ENCODE results near the gene SLC10A6. TPM values are rescaled to one million over a fixed set of nuclear protein-coding genes. Genes with fewer than 3 reads are reported as not detected.

Gene SLC10A6
- total and polyA plus RNA-seq, 2 donors (not counting 3 experiments of a cell fraction or from before 2014, with no cell fraction given): 0.04 TPM; not detected in 1

GRCh38 chr4:86791126-86791525 lies 58.1 kb downstream of the SLC10A6 start:
- H3K27me3 ChIP-seq (ENCODE audit: control insufficient read depth in 2 of 2, insufficient read depth in 2 of 2, low read length in 2 of 2): no peaks in the 10 kb centered on the region
- POLR2A ChIA-PET: no interaction called here

GRCh38 chr4:86788826-86789225 lies 60.4 kb downstream of the SLC10A6 start:
- no peaks in the 10 kb centered on the region for H3K36me3 ChIP-seq (ENCODE audit: control insufficient read depth in 2 of 2, extremely low read depth in 1 of 2, insufficient read depth in 2 of 2, low read length in 2 of 2)
- intact Hi-C loops (cut with micrococcal nuclease): loop anchor here (2.0 kb wide), 1 partner anchor 14 kb away; no protein-coding TSS in a partner anchor
- BruUV-seq (replicated peaks): no TSS peak

More at GRCh38 chr4:86791126-86791525, 58.1 kb downstream of the SLC10A6 start:
- FAIRE-seq (no peak), DNase-seq (ENCODE audit: low read depth, low spot score) (no peak)
- dilution Hi-C loops (cut with MboI; ENCODE audit: extremely low pct_ligation_motif_present, low sequenced_read_pairs) (no loop called here), intact Hi-C loops (cut with micrococcal nuclease) (no loop called here)
- peak in 1 of 2 donors; percentile 1 for TF ChIP-seq CTCF (IDR thresholded peaks at IDR 0.05; ENCODE audit: extremely low read depth in 1 of 2, insufficient read depth in 1 of 2, low read depth in 1 of 2, low read length in 2 of 2)
- TF ChIP-seq POLR2AphosphoS5 (IDR thresholded peaks at IDR 0.05; ENCODE audit: insufficient read depth, low read depth, low read length): no peak
- H3K36me3 ChIP-seq (ENCODE audit: control insufficient read depth in 2 of 2, extremely low read depth in 1 of 2, insufficient read depth in 2 of 2, low read length in 2 of 2): no peaks in the 10 kb centered on the region
- no peak overlapping the region for H3K4me3 ChIP-seq (replicated peaks in 1 of 3; ENCODE audit: insufficient read depth in 1 of 3, low read depth in 1 of 3, low read length in 3 of 3)
- no peaks in the 10 kb centered on the region for H3K4me1 ChIP-seq (ENCODE audit: control insufficient read depth, extremely low read depth, insufficient read depth, low read length)
- CTCF ChIA-PET: no interaction called here
- no TSS peak for BruUV-seq (replicated peaks)
- H3K4me2 ChIP-seq (ENCODE audit: insufficient read depth, low read length): no peak overlapping the region
- no peaks in the 10 kb centered on the region for H3K79me2 ChIP-seq (ENCODE audit: control insufficient read depth, insufficient read depth, low read length)
- H3K27ac ChIP-seq (ENCODE audit: insufficient read depth, low read depth, low read length): no peak overlapping the region
- no peak overlapping the region for H2AFZ ChIP-seq (ENCODE audit: low read depth, low read length)
- no peak overlapping the region for H3K9ac ChIP-seq (replicated peaks; ENCODE audit: extremely low read depth, insufficient read depth, low read length)
- no peaks in the 10 kb centered on the region for H3K9me3 ChIP-seq (replicated peaks; ENCODE audit: control insufficient read depth, insufficient read depth, low read length)
- H3K9me1 ChIP-seq (replicated peaks; ENCODE audit: control insufficient read depth, extremely low read depth, insufficient read depth, low read length): no peaks in the 10 kb centered on the region
- H4K20me1 ChIP-seq (replicated peaks; ENCODE audit: control insufficient read depth, extremely low read depth, insufficient read depth, low read length): no peaks in the 10 kb centered on the region

More at GRCh38 chr4:86788826-86789225, 60.4 kb downstream of the SLC10A6 start:
- H3K4me2 ChIP-seq (ENCODE audit: insufficient read depth, low read length): no peak overlapping the region
- H3K4me1 ChIP-seq (ENCODE audit: control insufficient read depth, extremely low read depth, insufficient read depth, low read length): no peaks in the 10 kb centered on the region
- H3K79me2 ChIP-seq (ENCODE audit: control insufficient read depth, insufficient read depth, low read length): no peaks in the 10 kb centered on the region
- H3K9me1 ChIP-seq (replicated peaks; ENCODE audit: control insufficient read depth, extremely low read depth, insufficient read depth, low read length): no peaks in the 10 kb centered on the region
- ChIA-PET CTCF (interaction anchor here (0.9 kb wide), 1 partner anchor 45 kb away, joined by 3 read pairs; no protein-coding TSS in a partner anchor), POLR2A (no interaction called here)
- no peaks in the 10 kb centered on the region for H3K9me3 ChIP-seq (replicated peaks; ENCODE audit: control insufficient read depth, insufficient read depth, low read length)
- H2AFZ ChIP-seq (ENCODE audit: low read depth, low read length): no peak overlapping the region
- TF ChIP-seq EZH2 (IDR thresholded peaks at IDR 0.05; ENCODE audit: borderline replicate concordance, low read depth, low read length, severe bottlenecking) (no peak), MYC (IDR thresholded peaks at IDR 0.05; ENCODE audit: low read depth, low read length) (no peak), JUN (IDR thresholded peaks at IDR 0.05; ENCODE audit: borderline replicate concordance, insufficient read depth, insufficient read length, low read depth) (no peak), FOS (IDR thresholded peaks at IDR 0.05; ENCODE audit: borderline replicate concordance, insufficient read depth, low read length) (no peak), POLR2AphosphoS5 (IDR thresholded peaks at IDR 0.05; ENCODE audit: insufficient read depth, low read depth, low read length) (no peak), CTCF (IDR thresholded peaks at IDR 0.05; ENCODE audit: extremely low read depth in 1 of 2, insufficient read depth in 1 of 2, low read depth in 1 of 2, low read length in 2 of 2) (no peak), POLR2A (IDR thresholded peaks at IDR 0.05; ENCODE audit: low read depth, low read length) (no peak), MAX (IDR thresholded peaks at IDR 0.05; ENCODE audit: insufficient read depth, insufficient read length) (no peak)
- dilution Hi-C loops (cut with MboI; ENCODE audit: extremely low pct_ligation_motif_present, low sequenced_read_pairs): no loop called here
- no peak for DNase-seq (ENCODE audit: low read depth, low spot score)
- H3K27ac ChIP-seq (ENCODE audit: insufficient read depth, low read depth, low read length): no peak overlapping the region
- FAIRE-seq: no peak
- H4K20me1 ChIP-seq (replicated peaks; ENCODE audit: control insufficient read depth, extremely low read depth, insufficient read depth, low read length): no peaks in the 10 kb centered on the region
- no peak overlapping the region for H3K4me3 ChIP-seq (replicated peaks in 1 of 3; ENCODE audit: insufficient read depth in 1 of 3, low read depth in 1 of 3, low read length in 3 of 3)
- H3K9ac ChIP-seq (replicated peaks; ENCODE audit: extremely low read depth, insufficient read depth, low read length): no peak overlapping the region
- no peaks in the 10 kb centered on the region for H3K27me3 ChIP-seq (ENCODE audit: control insufficient read depth in 2 of 2, insufficient read depth in 2 of 2, low read length in 2 of 2)

Measured in endothelial cell of umbilical vein (primary cell).